Aorta (tissue), 5 donors: ENCODE measurements around the gene SNX10. TPM values are rescaled to one million over a fixed set of nuclear protein-coding genes. Genes with fewer than 3 reads are reported as not detected.
"Not testable (repeated sequence)": the region's sequence is repeated elsewhere in the genome, so short reads cannot be mapped to it uniquely, and the experiment has no call there.

Experiments used
- ATAC-seq: fragments of 200-7000 bp; cut with Tn5 transposase; one replicate; pipeline ENCODE4 v1.9.1; 2022; ENCODE audit warnings: moderate library complexity; ENCODE audit not compliant: low FRiP score
- DNase-seq, 2 donors: peaks; one replicate each; pipeline ENCODE4 v3.0.0-alpha.2; 2020
- H3K27ac ChIP-seq, 2 donors: one replicate each; pipeline ENCODE4 v1.5.1; 2013; ENCODE audit warnings: low read length in 2 of 2, mild to moderate bottlenecking in 2 of 2, moderate library complexity in 2 of 2, control low read depth in 1 of 2, inconsistent platforms in 1 of 2, low read depth in 1 of 2
- H3K27me3 ChIP-seq, 2 donors: one replicate each; pipeline ENCODE4 v1.6.1; 2013; ENCODE audit warnings: control low read depth in 1 of 2, low read length in 1 of 2, mild to moderate bottlenecking in 1 of 2, moderate library complexity in 1 of 2; ENCODE audit not compliant: insufficient read depth in 2 of 2, control insufficient read depth in 1 of 2
- H3K36me3 ChIP-seq, 2 donors: one replicate each; pipeline ENCODE4 v1.6.1; 2013; ENCODE audit warnings: control low read depth in 1 of 2, low read length in 1 of 2, mild to moderate bottlenecking in 1 of 2; ENCODE audit not compliant: insufficient read depth in 2 of 2, control insufficient read depth in 1 of 2
- H3K4me1 ChIP-seq, 2 donors: one replicate each; pipeline ENCODE4 v1.6.1; 2013; ENCODE audit warnings: low read length in 2 of 2, control low read depth in 1 of 2, mild to moderate bottlenecking in 1 of 2, moderate library complexity in 1 of 2; ENCODE audit not compliant: insufficient read depth in 2 of 2, control insufficient read depth in 1 of 2
- H3K4me3 ChIP-seq, 2 donors: one replicate each; pipeline ENCODE4 v1.5.1; 2013; ENCODE audit warnings: low read length in 2 of 2, control low read depth in 1 of 2, mild to moderate bottlenecking in 1 of 2
- H3K9me3 ChIP-seq: one replicate; pipeline ENCODE4 v1.6.1; 2013; ENCODE audit warnings: mild to moderate bottlenecking, low read length; ENCODE audit not compliant: control insufficient read depth
- WGBS, 2 donors: extraction: QIAGEN DNeasy Blood & Tissue Kit; methylation state at CpG; one replicate each; pipeline ENCODE4 v1.1.7; 2013; 5-methylcytosine and 5-hydroxymethylcytosine counted together
- intact Hi-C, 2 donors: fragments of 100-400 bp; cut with DNase I; formaldehyde crosslinking; loops; one replicate each; pipeline versions ENCODE4 v1.14.2 to v1.15.0; 2022
- long read RNA-seq, 2 donors: library from polyadenylated mRNA; unstranded; transcript quantifications; one replicate each; pipeline ENCODE4 v2.0.0, GENCODE V29; 2020 to 2021
- polyA plus RNA-seq, 2 donors: library from polyadenylated mRNA; stranded (reverse); fragments of 200-250 nt; gene quantifications; one replicate each; pipeline ENCODE4 v1.2.3, GENCODE V29; 2013
- total RNA-seq, 2 donors: library from RNA; stranded (reverse); fragmentation: NEBNext Ultra II Directional; extraction: Animal tissue kit (Norgen Biotek cat#: 25700); gene quantifications; one replicate each; pipeline ENCODE4 v1.2.1, GENCODE V29; 2021
- donor health status: healthy with polysubstance abuse.
- donor health status: Bipolar disorder and iron deficiency.
- donor health status: DM: no; HTN: no; CAD: no.
- donor health status: DM: no; HTN: no; CAD: no.
- donor health status: DM: yes; HTN: yes; CAD: no.

The SNX10 gene, protein sequence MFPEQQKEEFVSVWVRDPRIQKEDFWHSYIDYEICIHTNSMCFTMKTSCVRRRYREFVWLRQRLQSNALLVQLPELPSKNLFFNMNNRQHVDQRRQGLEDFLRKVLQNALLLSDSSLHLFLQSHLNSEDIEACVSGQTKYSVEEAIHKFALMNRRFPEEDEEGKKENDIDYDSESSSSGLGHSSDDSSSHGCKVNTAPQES
- total RNA-seq (1 to 10 TPM; 4.5 to 5.6 TPM), polyA plus RNA-seq (1 to 10 TPM in 1 of 2 donors, under 1 TPM in 1; 0.72 to 7.3 TPM)
- long read RNA-seq, donor 1, partial matches to known transcripts: 0 of 8 reads
- long read RNA-seq, donor 1, other reads (novel, unspliced or antisense): 4 of 8 reads
- long read RNA-seq, donor 2, partial matches to known transcripts: 0 of 2 reads
- long read RNA-seq, donor 2, other reads (novel, unspliced or antisense): 0 of 2 reads

DNA sequence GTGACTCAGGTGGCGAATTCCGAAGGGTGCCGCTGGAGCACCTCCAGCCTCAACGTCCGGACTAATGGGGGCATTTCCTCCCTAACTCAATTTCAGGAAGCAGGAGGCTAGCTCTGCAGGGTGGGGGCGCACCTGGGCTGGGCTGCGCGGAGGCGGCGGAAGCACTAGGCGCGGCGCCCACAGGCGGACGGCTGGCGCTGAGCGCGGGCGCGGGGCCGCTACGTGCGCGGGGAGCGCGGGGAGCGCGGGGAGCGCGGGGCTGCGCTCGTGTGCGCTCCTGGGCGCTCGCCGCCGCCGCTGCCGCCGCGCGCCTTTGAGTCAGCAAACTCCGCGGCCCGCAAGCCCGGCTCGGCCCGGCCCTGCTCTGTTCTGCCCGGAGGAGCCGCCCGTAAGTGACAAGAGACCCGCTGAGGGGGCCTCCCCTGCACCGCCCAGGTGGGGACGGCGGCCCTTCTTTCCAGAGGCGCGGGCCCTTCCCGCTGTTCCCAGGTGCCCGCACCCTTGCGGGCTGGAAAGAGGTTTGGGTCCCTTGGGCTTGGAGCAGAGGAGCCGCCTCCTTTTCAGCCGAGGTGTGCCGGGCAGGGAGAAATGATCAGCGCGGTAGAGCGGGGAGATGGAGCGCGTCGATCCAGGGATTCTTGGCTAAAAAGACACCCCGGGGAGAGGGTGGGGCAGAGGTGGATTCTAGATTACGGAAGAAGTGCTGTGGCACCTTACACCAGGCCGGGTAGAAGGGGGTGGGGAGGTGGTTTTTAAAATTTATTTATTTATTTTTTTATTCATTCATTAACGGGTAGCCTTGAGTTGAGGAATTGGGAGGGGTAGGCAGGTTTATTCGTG lies at the start of gene SNX10:
TSS of gene SNX10 (plus strand) at position 164 of the 840 bp plus-strand sequence. CDS start 54,581 bp downstream, outside the sequence.
- Histone ChIP-seq H3K4me3 (peak within 1 kb of the TSS in 1 of 2 donors; percentile 8), H3K27ac (no peak within 1 kb of the TSS), H3K9me3 (no peaks in the 10 kb centered on the region), H3K36me3 (no peaks in the 10 kb centered on the region), H3K4me1 (no peaks in the 10 kb centered on the region), H3K27me3 (no peaks in the 10 kb centered on the region)
- peak; percentile 65 to 79 for DNase-seq
- intact Hi-C loops: no loop called here
- peak; percentile 62 for ATAC-seq
- 2 to 3% methylated on average over 69 to 74 of the region's 74 CpGs for WGBS, 2 donors

DNA sequence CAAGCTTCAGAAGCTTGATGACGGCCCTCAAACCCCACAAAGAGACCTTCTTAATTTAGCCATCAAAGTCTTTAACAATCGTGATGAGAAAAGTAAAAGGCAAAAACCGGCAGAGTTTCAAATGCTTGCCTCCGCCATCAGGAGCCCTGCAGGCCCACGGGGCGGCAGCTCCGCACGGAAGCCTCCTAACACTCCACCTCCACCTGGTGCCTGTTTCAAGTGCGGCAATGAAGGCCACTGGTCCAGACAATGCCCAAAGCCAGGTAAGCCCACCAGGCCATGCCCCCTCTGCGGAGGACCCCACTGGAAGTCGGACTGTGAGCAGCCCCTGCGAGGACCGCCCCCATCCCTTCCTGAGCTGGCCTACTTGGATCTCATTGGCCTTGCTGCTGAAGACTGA lies 46.5 kb upstream of the SNX10 start:
- Histone ChIP-seq H3K27me3 (no peaks in the 10 kb centered on the region), H3K9me3 (no peaks in the 10 kb centered on the region), H3K4me1 (no peaks in the 10 kb centered on the region), H3K27ac (no peak overlapping the region), H3K36me3 (no peaks in the 10 kb centered on the region), H3K4me3 (no peak overlapping the region)
- intact Hi-C loops: no loop called here
- DNase-seq (no peak), ATAC-seq (no peak)
- 90 to 93% methylated on average over 13 of the region's 13 CpGs for WGBS, 2 donors

DNA sequence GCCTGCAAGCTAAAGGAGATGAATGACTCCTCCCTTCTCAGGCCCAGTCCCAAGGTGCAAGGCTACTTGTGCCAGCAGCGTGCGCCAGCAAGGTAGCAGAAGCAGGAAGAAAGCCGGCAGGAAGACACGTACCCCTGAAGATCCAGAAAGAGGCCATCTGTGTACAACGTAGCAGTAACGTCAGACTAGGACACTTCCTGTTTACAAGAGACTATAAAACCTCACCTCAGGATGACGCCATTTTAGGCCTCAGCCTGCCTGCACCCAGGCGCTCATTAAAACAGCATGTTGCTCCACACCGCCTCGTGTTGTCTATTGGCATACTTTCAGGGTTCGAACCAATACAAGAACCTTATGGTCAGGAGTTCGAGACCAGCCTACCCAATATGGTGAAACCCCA lies 41.4 kb upstream of the SNX10 start:
- Histone ChIP-seq H3K9me3 (no peaks in the 10 kb centered on the region), H3K4me3 (no peak overlapping the region), H3K27ac (no peak overlapping the region), H3K4me1 (no peaks in the 10 kb centered on the region), H3K36me3 (no peaks in the 10 kb centered on the region), H3K27me3 (no peaks in the 10 kb centered on the region)
- ATAC-seq: no peak
- intact Hi-C loops: no loop called here
- 89% methylated on average over 12 of the region's 12 CpGs for WGBS, 2 donors
- DNase-seq: no peak

DNA sequence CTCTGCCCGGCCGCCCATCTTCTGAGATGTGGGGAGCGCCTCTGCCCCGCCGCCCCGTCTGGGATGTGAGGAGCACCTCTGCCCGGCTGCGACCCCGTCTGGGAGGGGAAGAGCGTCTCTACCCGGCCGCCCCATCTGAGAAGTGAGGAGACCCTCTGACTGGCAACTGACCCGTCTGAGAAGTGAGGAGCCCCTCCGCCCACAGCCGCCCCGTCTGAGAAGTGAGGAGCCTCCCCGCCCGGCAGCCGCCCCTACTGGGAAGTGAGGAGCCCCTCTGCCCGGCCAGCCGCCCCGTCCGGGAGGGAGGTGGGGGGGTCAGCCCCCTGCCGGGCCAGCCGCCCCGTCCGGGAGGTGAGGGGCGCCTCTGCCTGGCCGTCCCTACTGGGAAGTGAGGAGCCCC lies 29.8 kb upstream of the SNX10 start:
- DNase-seq, H3K9me3 ChIP-seq, H3K27ac ChIP-seq, intact Hi-C loops, H3K4me1 ChIP-seq, H3K27me3 ChIP-seq, ATAC-seq, H3K4me3 ChIP-seq, H3K36me3 ChIP-seq: not testable (repeated sequence)
- 96% methylated on average over 16 to 29 of the region's 29 CpGs for WGBS, 2 donors

DNA sequence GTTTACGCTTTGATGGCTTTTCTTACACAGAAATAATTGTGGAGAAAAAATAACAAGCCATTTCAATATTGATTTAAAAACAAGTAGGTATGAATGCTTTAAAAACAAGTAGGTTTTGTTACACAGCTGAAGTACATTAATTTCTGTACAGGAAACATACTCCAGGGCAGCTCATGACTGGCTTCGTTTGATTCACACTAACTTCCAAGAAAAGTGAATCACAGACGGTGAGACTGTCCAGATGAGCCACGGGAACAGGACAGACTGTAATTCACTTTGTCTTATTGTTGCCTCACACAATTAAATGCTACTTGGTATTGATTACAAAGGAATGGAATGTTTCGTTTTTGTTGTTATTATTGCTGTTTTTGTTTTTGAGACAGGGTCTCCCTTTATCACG lies 26.6 kb upstream of the SNX10 start:
- Histone ChIP-seq H3K27me3 (no peaks in the 10 kb centered on the region), H3K9me3 (peaks cover 4% of the 10 kb centered on the region), H3K36me3 (no peaks in the 10 kb centered on the region), H3K4me1 (no peaks in the 10 kb centered on the region), H3K4me3 (no peak overlapping the region), H3K27ac (no peak overlapping the region)
- no peak for DNase-seq
- WGBS, 2 donors: 89 to 90% methylated on average over 6 of the region's 6 CpGs
- intact Hi-C loops: no loop called here
- no peak for ATAC-seq

DNA sequence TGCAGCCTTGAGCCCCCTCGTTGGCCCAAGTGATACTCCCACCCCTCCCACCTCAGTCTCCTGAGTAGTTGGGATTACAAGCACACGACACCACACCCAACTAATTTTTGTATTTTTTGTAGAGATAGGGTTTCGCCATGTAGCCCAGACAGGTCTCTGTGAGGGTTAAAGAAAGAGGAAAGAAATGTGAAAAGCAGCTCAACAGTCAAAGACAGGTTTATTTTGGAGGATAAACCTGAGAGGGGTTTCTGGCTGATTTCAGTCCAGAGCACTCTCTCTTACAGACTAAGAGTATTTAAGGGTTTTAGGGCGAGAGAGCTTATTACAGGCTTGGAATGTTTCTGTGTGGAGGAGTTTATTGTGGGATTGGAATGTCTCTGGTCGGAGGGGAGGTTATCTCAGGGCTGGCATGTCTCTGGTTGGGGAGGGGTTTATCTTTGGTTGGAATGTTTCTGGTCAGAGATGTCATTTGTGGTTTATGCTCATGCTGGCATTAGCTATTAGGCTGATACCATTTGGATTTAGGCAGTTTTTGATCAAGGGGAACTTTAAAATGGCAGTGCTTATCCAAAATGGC lies 26.1 kb upstream of the SNX10 start:
- intact Hi-C loops: no loop called here
- 72 to 75% methylated on average over 5 of the region's 5 CpGs for WGBS, 2 donors

DNA sequence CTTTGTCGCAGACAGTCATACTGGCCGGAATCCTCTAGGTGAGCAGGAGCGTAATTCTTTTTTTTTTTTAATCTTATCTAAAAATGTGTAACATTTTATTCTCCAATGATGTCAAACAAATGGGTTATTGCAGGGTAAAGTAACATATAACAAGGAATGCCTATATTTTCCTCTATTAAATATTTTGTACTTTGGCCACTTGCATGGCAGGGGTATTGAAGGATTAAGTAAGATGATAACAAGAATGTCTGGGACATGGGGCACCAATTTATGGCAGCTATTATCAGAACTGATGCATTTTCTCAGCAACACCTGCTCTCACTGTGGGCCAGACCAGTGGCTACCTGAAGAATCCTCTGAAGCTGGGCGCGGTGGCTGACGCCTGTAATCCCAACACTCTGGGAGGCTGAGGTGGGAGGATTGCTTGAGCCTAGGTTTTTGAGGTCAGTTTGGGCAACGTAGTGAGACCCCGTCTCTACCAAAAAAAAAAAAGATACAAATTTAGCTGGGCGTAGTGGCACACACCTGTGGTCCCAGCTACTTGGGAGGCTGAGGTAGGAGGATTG lies 24.0 kb upstream of the SNX10 start:
- Histone ChIP-seq H3K27me3 (no peaks in the 10 kb centered on the region), H3K27ac (no peak overlapping the region), H3K4me1 (no peaks in the 10 kb centered on the region), H3K4me3 (no peak overlapping the region), H3K9me3 (peaks cover 4% of the 10 kb centered on the region), H3K36me3 (no peaks in the 10 kb centered on the region)
- DNase-seq: no peak
- no peak for ATAC-seq
- intact Hi-C loops: no loop called here
- 93 to 94% methylated on average over 9 of the region's 9 CpGs for WGBS, 2 donors

More for the DNA sequence above, 26.1 kb upstream of the SNX10 start:
- Histone ChIP-seq H3K27me3 (no peaks in the 10 kb centered on the region), H3K27ac (no peak overlapping the region), H3K4me1 (no peaks in the 10 kb centered on the region), H3K36me3 (no peaks in the 10 kb centered on the region), H3K4me3 (no peak overlapping the region), H3K9me3 (peaks cover 4% of the 10 kb centered on the region)
- ATAC-seq: no peak
- no peak for DNase-seq

DNA sequence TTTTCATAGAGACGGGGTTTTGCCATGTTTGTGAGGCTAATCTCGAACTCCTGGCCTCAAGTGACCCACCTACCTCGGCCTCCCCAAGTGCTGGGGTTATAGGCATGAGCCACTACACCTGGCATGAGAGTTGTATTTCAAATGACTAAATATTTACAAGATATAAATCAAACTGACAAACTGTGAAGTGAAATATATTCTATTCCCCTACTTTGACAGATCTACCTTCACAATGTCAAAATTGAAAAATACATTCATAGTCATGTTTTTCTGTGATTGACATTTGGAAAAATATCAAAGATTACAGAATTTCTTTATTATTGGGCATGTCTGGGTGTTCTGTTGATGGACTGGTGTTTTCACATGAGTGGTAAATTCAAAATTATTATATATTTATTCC lies 16.4 kb upstream of the SNX10 start:
- ATAC-seq (no peak), DNase-seq (no peak)
- Histone ChIP-seq H3K27ac (no peak overlapping the region), H3K9me3 (no peaks in the 10 kb centered on the region), H3K4me1 (no peaks in the 10 kb centered on the region), H3K36me3 (no peaks in the 10 kb centered on the region), H3K4me3 (no peak overlapping the region), H3K27me3 (no peaks in the 10 kb centered on the region)
- intact Hi-C loops: no loop called here
- WGBS, 2 donors: 69 to 82% methylated on average over 3 of the region's 3 CpGs
